GM21576 (cell line): ENCODE results near the gene KIF16B.

Source experiments
- ATAC-seq: cut with Tn5 transposase; IDR thresholded peaks from one replicate; pipeline ENCODE4 v1.9.1; 2021; ENCODE audit warnings: mild to moderate bottlenecking, moderate library complexity; ENCODE audit not compliant: unreplicated experiment

KIF16B gene

DNA sequence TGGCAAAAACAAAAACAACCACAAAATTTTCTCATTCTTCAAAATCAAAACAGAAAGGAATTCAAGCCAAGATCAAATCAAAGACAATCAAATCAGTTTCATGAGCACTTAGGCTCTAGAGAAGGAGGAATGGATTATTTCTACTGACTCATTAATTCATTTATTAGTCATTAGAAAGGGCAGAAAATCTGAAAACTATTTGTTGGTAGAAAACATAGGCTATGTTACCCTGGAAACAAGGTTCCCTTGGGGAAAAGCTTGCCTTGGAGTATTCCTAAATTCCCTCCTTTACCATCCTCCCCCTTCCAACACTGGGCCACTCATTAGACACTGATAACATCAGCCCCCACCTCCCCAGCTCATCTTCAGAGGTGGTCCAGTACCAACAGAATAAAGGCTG, 17.5 kb downstream of the KIF16B start:
- ATAC-seq, result no peak

GRCh38 chr20:16554766-16555543, 18.3 kb downstream of the KIF16B start:
- no peak for ATAC-seq

GRCh38 chr20:16553684-16554083, 19.6 kb downstream of the KIF16B start:
- no peak for ATAC-seq

- no peak for ATAC-seq
These were observed 20.1 kb downstream of the KIF16B start for GRCh38 chr20:16553101-16553500.

DNA sequence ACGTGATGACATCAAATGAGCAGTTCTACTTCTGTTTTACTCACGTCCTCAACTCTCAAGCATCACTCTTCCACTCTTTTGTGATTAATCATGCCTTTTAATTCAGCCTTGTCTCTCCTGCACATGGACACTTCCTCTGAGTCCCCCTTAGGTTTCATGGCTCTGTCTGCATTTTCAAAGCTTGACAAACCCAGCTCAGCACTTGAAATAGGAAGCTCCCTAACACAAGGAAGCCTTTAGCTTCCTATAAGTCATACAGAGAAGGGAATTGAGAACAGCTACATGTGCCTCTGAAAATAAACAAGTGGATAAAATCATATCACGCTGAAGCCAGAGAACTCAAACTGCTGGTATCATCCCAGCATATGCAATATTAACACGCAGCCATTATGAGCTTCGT, 21.2 kb downstream of the KIF16B start:
- ATAC-seq, result no peak

- ATAC-seq, result no peak
These were observed 21.6 kb downstream of the KIF16B start for GRCh38 chr20:16551607-16552006.

GRCh38 chr20:16548068-16548672, 25.1 kb downstream of the KIF16B start:
- no peak for ATAC-seq

DNA sequence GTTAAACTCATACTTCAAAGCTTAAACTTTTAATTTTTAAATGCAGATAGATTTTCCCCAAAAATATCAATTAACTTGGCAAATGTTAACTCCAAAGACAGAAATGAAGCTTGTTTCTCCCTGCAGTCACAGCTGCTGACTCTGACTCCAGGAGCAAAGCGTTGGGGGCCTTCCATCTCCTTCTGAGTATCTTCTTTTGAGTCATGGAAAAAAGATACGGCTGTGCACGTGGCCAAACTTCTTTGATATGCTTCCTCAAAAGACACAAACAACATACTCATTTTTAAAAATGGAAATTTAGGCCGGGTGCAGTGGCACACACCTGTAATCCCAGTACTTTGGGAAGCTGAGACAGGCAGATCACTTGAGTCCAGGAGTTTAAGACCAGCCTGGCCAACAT, 28.3 kb downstream of the KIF16B start:
- ATAC-seq, result no peak

DNA sequence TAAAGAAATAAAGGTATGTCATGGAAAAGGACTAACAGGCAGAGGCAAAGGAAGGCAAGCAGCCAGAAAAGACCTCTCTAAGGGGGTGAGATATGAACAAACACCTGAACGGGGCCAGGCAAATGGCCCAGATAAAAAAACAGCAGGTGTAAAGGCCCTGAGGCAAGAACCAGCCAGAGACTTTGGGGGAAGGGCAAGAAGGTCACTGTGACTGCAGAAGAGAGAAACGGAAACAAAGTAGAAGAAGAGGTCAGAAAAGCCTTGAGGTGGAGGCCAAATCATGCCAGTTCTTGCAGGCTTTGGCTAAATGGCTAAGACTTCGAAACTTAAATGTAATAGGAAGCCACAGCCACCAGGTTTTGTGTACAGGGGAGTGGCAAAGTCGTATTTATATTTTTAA, 30.8 kb downstream of the KIF16B start:
- ATAC-seq, result no peak

DNA sequence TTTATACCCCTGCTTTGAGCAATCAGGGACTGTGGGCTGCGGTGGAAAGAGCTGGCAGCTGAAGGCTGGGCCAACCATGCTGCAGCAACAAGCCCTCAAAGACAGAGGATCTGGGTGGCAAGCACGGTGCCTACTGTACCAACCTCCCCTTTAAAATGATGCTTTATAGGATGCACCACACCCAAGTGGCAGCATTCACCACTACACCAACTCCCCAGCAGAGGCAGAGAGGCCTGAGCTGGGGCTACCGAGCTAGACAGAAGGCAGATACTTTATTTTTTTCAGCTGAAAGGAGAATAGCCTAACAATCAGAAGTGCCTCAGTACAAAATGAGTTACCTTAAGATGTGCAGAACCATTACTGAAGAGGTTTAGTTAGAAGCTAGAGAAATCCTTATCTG, 31.4 kb downstream of the KIF16B start:
- ATAC-seq, result no peak

DNA sequence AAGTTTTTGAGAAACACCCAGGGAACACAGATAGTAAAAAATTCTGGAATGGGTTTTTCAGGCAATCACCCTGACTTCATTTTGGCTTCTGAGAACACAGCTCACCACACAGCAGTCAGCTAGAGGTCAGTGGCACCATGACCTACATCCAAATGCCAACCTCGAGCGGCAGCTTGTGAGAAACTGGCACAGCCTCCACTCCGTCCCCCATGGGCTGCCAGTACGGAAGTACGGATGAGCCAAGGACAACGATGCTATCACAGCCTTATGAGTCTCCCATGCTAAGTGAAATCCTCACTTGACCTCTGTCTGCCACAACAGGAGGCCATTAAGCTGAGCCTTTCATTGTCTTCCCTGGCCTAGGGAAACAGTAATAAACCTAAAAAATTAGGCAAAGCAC, 32.0 kb downstream of the KIF16B start:
- ATAC-seq, result no peak

DNA sequence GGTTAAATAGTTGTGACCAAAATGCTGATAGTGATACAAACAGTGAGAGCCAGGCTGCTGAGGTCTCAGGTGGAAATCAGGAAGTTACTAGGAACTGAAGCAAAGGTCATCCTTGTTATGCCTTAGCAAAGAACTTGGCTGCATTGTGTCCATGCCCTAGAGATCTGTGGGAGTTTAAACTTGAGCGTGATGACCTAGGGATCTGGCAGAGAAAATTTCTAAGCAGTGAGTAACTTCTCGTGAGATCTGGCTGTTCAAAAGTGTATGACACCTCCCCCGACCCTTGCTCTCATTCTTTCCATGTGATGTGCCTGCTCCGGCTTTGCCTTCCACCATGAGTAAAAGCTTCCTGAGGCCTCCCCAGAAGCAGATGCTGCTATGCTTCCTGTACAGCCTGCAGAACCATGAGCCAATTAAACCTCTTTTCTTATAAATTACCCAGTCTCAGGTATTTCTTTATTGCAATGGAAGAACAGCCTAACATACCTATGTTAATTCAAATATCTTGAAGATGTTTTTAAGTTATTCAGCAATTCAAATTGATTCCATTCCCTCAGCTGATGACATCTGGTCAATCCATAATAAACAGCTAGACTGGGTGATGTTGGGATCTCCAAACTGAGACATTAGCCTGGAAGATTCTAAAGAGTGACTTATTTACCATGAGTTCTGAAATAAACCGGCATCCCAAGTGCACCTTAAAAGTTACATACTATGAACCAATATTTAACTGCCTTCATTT, 33.8 kb downstream of the KIF16B start:
- ATAC-seq, result no peak

- no peak for ATAC-seq
These were observed 34.5 kb downstream of the KIF16B start for GRCh38 chr20:16538779-16539178.

DNA sequence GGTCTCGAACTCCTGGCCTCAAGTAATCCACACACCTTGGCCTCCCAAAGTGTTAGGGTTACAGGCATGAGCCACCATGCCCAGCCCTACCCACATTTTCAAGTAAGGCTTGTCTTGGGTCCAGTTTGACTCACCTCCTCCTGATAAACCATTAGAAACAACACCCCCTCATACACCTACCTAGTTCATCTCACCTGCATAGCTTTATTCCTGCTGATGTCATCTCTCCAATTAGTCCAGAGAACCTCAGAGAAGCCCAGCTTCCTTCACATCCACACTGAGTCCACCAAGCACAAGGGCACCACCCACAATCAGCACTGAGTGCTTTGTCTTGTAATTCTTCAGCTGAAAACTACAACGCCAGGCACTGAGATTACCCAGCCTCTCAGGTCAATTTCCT, 35.3 kb downstream of the KIF16B start:
- no peak for ATAC-seq

- no peak for ATAC-seq
These were observed 36.1 kb downstream of the KIF16B start for GRCh38 chr20:16537025-16537665.

DNA sequence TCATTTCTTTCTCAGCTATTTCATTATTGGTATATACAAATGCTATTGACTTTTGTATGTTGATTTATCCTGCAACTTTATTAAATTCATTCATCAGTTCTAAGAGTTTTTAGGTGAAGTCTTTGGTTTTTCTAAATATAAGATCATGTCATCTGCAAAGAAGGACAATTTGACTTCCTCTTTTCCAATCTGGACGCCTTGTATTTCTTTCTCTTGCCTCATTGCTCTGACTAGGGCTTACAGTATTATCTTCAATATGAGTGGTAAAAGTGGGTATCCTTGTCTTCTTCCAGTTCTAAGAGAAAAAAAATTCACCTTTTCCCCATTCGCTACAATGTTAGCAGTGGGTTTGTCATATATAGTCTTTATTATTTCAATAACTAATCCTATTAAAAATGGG, 38.0 kb downstream of the KIF16B start:
- no peak for ATAC-seq

- no peak for ATAC-seq
These were observed 39.7 kb downstream of the KIF16B start for GRCh38 chr20:16533502-16533901.

DNA sequence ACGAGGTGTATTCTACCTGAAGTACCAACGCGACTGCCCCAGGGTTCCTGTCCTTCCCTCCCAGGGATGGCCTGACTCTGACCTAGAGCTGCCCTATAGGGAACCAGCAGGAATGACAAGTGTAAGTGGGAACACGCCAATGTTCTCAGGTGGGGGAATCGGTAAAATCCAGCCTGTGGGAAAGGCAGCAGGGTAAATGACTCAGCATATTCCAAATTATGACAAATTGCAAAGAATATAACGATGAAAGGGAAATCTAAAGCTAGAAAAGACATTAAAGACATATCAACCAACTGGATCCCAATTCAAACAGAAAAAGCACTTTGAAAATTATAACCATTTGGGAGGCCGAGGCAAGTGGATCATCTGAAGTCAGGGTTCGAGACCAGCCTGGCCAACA, 41.8 kb downstream of the KIF16B start:
- ATAC-seq, result no peak

DNA sequence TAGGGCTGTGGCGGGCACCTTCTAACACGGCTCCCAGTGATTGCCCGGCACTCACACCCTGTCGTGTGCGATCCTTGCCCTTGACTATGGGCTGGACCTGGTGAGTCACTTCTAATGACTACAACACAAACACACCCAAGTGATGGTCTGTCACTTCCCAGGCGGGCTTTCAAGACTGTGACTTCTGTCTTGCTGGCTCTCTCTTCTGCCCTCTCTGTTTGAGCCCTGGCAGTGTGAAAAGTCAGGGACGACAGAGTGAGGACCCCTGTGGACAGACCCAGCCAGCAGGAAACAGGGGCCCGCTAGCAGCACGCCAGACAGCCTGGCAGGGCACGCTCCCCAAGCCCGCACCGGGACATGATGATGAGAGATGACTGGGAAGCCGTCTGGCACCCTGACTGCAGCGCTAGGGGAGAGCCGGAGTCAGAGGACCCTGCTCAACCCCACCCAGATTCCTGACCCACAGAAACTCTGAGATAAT, 43.0 kb downstream of the KIF16B start:
- ATAC-seq, result no peak

DNA sequence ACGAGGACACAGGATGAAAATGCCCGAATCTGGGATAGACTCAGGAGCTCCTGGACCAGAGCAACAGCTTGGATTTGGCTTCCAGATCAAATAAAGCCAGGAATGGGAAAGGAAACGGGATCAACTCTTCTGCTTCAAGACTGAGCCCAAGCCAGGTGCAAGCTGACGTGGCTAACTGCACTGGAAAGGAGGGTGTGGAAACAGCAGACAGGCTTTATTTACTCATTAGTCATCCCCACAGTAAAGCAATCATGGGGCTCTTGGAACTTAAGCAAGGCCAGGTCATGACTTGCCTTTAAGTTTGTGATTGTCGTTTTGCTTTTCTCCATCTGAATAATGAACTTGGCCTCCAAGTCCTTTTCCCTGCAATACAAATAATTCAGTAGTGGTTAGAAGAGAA, 45.2 kb downstream of the KIF16B start:
- no peak for ATAC-seq

DNA sequence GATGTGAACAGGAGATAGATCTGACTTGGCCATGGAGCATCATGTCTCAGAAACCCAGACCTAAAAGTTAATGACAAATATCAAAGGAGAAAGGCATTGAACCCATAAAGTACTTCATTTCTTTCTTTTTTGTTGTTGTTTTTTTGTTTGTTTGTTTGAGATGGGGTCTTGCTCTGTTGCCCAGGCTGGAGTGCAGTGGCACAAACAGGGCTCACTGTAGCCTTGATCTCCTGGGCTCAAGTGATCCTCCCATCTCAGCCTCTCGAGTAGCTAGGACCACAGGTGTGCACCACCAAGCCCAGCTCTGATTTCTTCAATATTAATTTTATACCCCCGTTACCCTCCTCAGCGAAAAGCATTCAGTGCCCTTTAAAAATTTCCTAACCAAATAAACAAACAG, 45.8 kb downstream of the KIF16B start:
- no peak for ATAC-seq
